IPS-20b (cell line): ENCODE measurements around the gene SEL1L.
"Not testable (repeated sequence)": the region's sequence is repeated elsewhere in the genome, so short reads cannot be mapped to it uniquely, and the experiment has no call there.

ENCODE experiments used
- H3K27ac ChIP-seq: one replicate; pipeline ENCODE4 v1.5.1; 2013; ENCODE audit warnings: low read length
- H3K27me3 ChIP-seq: 2 replicates; pipeline ENCODE4 v1.6.1; 2013; ENCODE audit warnings: mild to moderate bottlenecking, low read length, inconsistent platforms; ENCODE audit not compliant: insufficient read depth
- H3K36me3 ChIP-seq: 2 replicates; pipeline ENCODE4 v1.6.1; 2013; ENCODE audit warnings: low read depth, mild to moderate bottlenecking, inconsistent platforms, low read length, moderate library complexity; ENCODE audit not compliant: insufficient read depth
- H3K4me1 ChIP-seq: 2 replicates; pipeline ENCODE4 v1.6.1; 2013; ENCODE audit warnings: mild to moderate bottlenecking, control low read depth, inconsistent platforms, low read length, moderate library complexity; ENCODE audit not compliant: insufficient read depth
- H3K4me3 ChIP-seq: 2 replicates; pipeline ENCODE4 v1.5.1; 2013; ENCODE audit warnings: mild to moderate bottlenecking, low read length, inconsistent platforms
- H3K9ac ChIP-seq: 2 replicates; pipeline ENCODE4 v1.6.1; 2013; ENCODE audit warnings: low read depth, mild to moderate bottlenecking, inconsistent platforms, low read length, moderate library complexity
- H3K9me3 ChIP-seq: 2 replicates; pipeline ENCODE4 v1.6.1; 2013; ENCODE audit warnings: mild to moderate bottlenecking, low read depth, low read length, inconsistent platforms; ENCODE audit not compliant: insufficient read depth

Gene SEL1L

GRCh38 chr14:81435391-81436295 is 98.0 kb downstream of the SEL1L start:
- peak overlapping the region; percentile 79 for H3K4me3 ChIP-seq
- H3K9ac ChIP-seq = peak overlapping the region; percentile 48; the same call in 1 of the 2 replicates
- H3K9me3 ChIP-seq = no peaks in the 10 kb centered on the region
- H3K36me3 ChIP-seq = peaks cover 3% of the 10 kb centered on the region; the same call in 1 of the 2 replicates
- peaks cover 22% of the 10 kb centered on the region for H3K4me1 ChIP-seq
- peaks cover 39% of the 10 kb centered on the region for H3K27me3 ChIP-seq
- no peak overlapping the region for H3K27ac ChIP-seq

GRCh38 chr14:81435048-81435390 is 98.6 kb downstream of the SEL1L start:
- Histone ChIP-seq H3K36me3 (peaks cover 3% of the 10 kb centered on the region; the same call in 1 of the 2 replicates), H3K9ac (peak overlapping the region; percentile 48; the same call in 1 of the 2 replicates), H3K9me3 (no peaks in the 10 kb centered on the region), H3K27me3 (peaks cover 39% of the 10 kb centered on the region), H3K27ac (no peak overlapping the region), H3K4me3 (peak overlapping the region; percentile 79), H3K4me1 (peaks cover 22% of the 10 kb centered on the region)

- Histone ChIP-seq H3K4me3 (peak overlapping the region; percentile 79), H3K9me3 (no peaks in the 10 kb centered on the region), H3K9ac (peak overlapping the region; percentile 48; the same call in 1 of the 2 replicates), H3K27ac (no peak overlapping the region), H3K36me3 (peaks cover 3% of the 10 kb centered on the region; the same call in 1 of the 2 replicates), H3K4me1 (peaks cover 22% of the 10 kb centered on the region), H3K27me3 (peaks cover 38% of the 10 kb centered on the region)
Observed at GRCh38 chr14:81434230-81434629, 99.4 kb downstream of the SEL1L start.

- Histone ChIP-seq H3K4me1 (peaks cover 22% of the 10 kb centered on the region), H3K4me3 (peak overlapping the region; percentile 36; the same call in 1 of the 2 replicates), H3K36me3 (peaks cover 3% of the 10 kb centered on the region; the same call in 1 of the 2 replicates), H3K9ac (no peak overlapping the region), H3K27me3 (peaks cover 29% of the 10 kb centered on the region), H3K9me3 (no peaks in the 10 kb centered on the region), H3K27ac (no peak overlapping the region)
Observed at GRCh38 chr14:81433378-81433777, 100.3 kb downstream of the SEL1L start.

GRCh38 chr14:81432219-81432661 is 101.4 kb downstream of the SEL1L start:
- H3K4me3 ChIP-seq = no peak overlapping the region
- no peaks in the 10 kb centered on the region for H3K9me3 ChIP-seq
- peaks cover 27% of the 10 kb centered on the region for H3K4me1 ChIP-seq
- peaks cover 3% of the 10 kb centered on the region; the same call in 1 of the 2 replicates for H3K36me3 ChIP-seq
- no peak overlapping the region for H3K27ac ChIP-seq
- H3K27me3 ChIP-seq = peaks cover 18% of the 10 kb centered on the region
- H3K9ac ChIP-seq = no peak overlapping the region

- Histone ChIP-seq H3K9ac (no peak overlapping the region), H3K27ac (no peak overlapping the region), H3K4me3 (no peak overlapping the region), H3K36me3 (peaks cover 16% of the 10 kb centered on the region; the same call in 1 of the 2 replicates), H3K9me3 (no peaks in the 10 kb centered on the region), H3K4me1 (peaks cover 27% of the 10 kb centered on the region), H3K27me3 (peaks cover 6% of the 10 kb centered on the region; the same call in 1 of the 2 replicates)
Observed at GRCh38 chr14:81430235-81430634, 103.4 kb downstream of the SEL1L start.

GRCh38 chr14:81429749-81430148 is 103.9 kb downstream of the SEL1L start:
- Histone ChIP-seq H3K4me1 (peaks cover 27% of the 10 kb centered on the region), H3K36me3 (peaks cover 16% of the 10 kb centered on the region; the same call in 1 of the 2 replicates)
- not testable (repeated sequence) for H3K27ac ChIP-seq, H3K27me3 ChIP-seq, H3K9ac ChIP-seq, H3K9me3 ChIP-seq, H3K4me3 ChIP-seq

GRCh38 chr14:81429028-81429427 is 104.6 kb downstream of the SEL1L start:
- Histone ChIP-seq H3K4me3 (no peak overlapping the region), H3K9me3 (no peaks in the 10 kb centered on the region), H3K36me3 (peaks cover 16% of the 10 kb centered on the region; the same call in 1 of the 2 replicates), H3K27me3 (no peaks in the 10 kb centered on the region), H3K27ac (no peak overlapping the region), H3K4me1 (peaks cover 24% of the 10 kb centered on the region), H3K9ac (no peak overlapping the region)

- H3K27ac ChIP-seq = no peak overlapping the region
- H3K4me1 ChIP-seq = peaks cover 14% of the 10 kb centered on the region
- H3K36me3 ChIP-seq = peaks cover 17% of the 10 kb centered on the region; the same call in 1 of the 2 replicates
- no peak overlapping the region for H3K9ac ChIP-seq
- H3K9me3 ChIP-seq = no peaks in the 10 kb centered on the region
- no peaks in the 10 kb centered on the region for H3K27me3 ChIP-seq
- no peak overlapping the region for H3K4me3 ChIP-seq
Observed at GRCh38 chr14:81427348-81428058, 106.2 kb downstream of the SEL1L start.

- no peak overlapping the region for H3K9ac ChIP-seq
- H3K9me3 ChIP-seq = peaks cover under 1% of the 10 kb centered on the region; the same call in 1 of the 2 replicates
- H3K27me3 ChIP-seq = no peaks in the 10 kb centered on the region
- H3K27ac ChIP-seq = no peak overlapping the region
- H3K4me1 ChIP-seq = peaks cover 4% of the 10 kb centered on the region; the same call in 1 of the 2 replicates
- no peak overlapping the region for H3K4me3 ChIP-seq
- peaks cover 40% of the 10 kb centered on the region; the same call in 1 of the 2 replicates for H3K36me3 ChIP-seq
Observed at GRCh38 chr14:81423504-81423903, 110.1 kb downstream of the SEL1L start.
